Vagina (tissue), 2 donors: Measurements from ENCODE around the gene OVOL1.

Source experiments
- POLR2A ChIP-seq, 2 donors: fragments of 450-650 bp; IDR thresholded peaks; one replicate each; pipeline ENCODE4 v1.6.1; 2017; ENCODE audit warnings: antibody characterized with exemption in 2 of 2, mild to moderate bottlenecking in 2 of 2, moderate library complexity in 2 of 2
- TF ChIP-seq, protein P1 (sequence below), 3 experiments: fragments of 450-650 bp in 2 of 3; fragments of 200-600 bp in 1 of 3; sonication (generic) in 1 of 3; IDR thresholded peaks; one replicate each; pipeline ENCODE4 v1.5.1; 2017 to 2019; ENCODE audit warnings: antibody characterized with exemption in 3 of 3, mild to moderate bottlenecking in 2 of 3, moderate library complexity in 2 of 3

GRCh38 chr11:65778431-65778900 lies 8.4 kb upstream of the OVOL1 start:
- TF ChIP-seq, protein P1, sequence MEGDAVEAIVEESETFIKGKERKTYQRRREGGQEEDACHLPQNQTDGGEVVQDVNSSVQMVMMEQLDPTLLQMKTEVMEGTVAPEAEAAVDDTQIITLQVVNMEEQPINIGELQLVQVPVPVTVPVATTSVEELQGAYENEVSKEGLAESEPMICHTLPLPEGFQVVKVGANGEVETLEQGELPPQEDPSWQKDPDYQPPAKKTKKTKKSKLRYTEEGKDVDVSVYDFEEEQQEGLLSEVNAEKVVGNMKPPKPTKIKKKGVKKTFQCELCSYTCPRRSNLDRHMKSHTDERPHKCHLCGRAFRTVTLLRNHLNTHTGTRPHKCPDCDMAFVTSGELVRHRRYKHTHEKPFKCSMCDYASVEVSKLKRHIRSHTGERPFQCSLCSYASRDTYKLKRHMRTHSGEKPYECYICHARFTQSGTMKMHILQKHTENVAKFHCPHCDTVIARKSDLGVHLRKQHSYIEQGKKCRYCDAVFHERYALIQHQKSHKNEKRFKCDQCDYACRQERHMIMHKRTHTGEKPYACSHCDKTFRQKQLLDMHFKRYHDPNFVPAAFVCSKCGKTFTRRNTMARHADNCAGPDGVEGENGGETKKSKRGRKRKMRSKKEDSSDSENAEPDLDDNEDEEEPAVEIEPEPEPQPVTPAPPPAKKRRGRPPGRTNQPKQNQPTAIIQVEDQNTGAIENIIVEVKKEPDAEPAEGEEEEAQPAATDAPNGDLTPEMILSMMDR (IDR thresholded peaks at IDR 0.05): no peak
- no peak for TF ChIP-seq POLR2A (IDR thresholded peaks at IDR 0.05)
